Measurements from ENCODE around the gene KDELR3. TPM values are rescaled to one million over a fixed set of nuclear protein-coding genes. Genes with fewer than 3 reads are reported as not detected.

KDELR3 gene
- total RNA-seq, 1 donor from 2014 or later, result 32.9 TPM

GRCh38 chr22:38437416-38437815 is 30.5 kb upstream of the KDELR3 start:
- no peak for DNase-seq (ENCODE audit: low read depth in 2 of 2)

DNA sequence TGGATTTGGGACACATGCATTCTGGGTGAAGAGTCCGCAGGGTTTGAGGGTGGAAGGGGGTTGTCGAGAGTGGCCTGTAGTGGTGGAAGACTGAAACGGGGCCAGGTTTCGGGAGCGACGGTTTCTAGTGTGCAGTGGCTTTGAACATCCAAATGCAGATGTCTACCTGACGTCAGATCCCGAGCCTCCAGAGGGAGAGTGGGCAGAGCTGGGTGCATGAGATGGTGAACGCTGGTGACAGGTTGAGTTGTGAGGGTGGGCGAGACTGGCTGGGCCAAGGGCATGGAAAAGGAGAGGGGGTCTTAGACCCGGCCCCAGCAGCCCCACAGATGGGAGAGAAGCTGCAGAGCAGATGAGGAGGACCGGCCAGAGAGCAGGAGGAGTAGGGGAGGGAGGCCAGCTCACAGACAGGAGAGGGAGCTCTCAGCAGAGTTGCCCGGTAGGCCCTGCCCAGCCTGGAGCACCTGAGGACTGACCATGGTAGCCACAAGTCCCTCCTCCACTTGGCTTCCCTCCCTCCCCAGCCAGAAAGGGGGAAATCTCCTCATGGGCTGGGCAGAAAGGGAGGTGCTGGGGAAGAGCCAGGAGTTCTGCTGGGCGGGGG is 27.0 kb upstream of the KDELR3 start:
- DNase-seq (ENCODE audit: low read depth in 2 of 2), result no peak

GRCh38 chr22:38441620-38442287 is 26.1 kb upstream of the KDELR3 start:
- DNase-seq (ENCODE audit: low read depth in 2 of 2), result no peak

- no peak for DNase-seq (ENCODE audit: low read depth in 2 of 2)
Measured at GRCh38 chr22:38442967-38443627, 24.8 kb upstream of the KDELR3 start.

- no peak for DNase-seq (ENCODE audit: low read depth in 2 of 2)
Measured at GRCh38 chr22:38443628-38444521, 24.0 kb upstream of the KDELR3 start.

DNA sequence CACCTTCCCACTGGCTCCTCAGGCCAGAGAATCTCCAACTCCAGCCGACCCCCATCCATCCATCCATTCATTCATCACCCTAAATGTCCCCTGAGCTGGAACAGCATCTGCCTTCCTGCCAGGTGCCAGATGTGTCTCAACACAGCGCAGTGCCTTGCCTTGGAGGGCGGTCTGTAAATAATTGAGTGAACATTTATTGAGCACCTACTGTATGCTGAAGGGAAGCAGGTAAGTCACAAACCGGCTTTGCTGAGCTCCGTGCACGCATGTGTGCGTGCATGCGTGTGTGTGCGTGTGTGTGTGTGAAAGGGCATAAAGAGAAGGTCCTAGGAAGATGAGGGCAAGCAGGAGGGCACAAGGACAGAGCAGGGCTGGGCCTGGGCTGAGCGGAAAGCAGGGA is 23.1 kb upstream of the KDELR3 start:
- DNase-seq (ENCODE audit: low read depth in 2 of 2), result no peak

DNA sequence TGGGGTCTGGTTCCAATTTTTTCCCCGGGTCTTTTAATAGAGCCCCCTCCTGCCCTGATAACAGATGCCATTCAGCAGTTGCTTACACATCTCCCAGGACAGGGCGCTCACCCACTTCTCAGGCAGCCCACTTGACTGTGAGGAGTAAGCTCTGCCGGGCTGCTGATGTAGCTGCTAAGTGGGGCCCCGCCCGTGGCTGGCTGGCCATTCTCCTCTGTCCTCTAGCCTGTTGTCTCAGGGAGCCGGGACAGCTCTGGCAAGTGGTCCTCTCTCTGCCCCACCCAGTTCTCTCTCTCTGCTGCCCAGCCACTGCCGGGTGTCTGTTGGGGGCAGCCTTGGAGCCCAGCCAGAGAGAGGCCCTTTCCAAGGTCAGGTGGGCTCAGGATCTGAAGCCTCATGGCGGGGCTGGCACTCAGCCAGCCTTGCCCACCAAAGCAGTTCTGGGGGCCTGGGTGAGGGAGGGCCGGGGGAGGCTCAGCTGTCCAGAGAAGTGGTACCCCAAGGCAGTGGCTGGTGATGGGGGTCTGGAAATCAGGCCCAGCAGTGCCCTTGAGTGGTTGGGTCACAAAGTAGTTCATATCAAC is 21.8 kb upstream of the KDELR3 start:
- no peak for DNase-seq (ENCODE audit: low read depth in 2 of 2)

DNA sequence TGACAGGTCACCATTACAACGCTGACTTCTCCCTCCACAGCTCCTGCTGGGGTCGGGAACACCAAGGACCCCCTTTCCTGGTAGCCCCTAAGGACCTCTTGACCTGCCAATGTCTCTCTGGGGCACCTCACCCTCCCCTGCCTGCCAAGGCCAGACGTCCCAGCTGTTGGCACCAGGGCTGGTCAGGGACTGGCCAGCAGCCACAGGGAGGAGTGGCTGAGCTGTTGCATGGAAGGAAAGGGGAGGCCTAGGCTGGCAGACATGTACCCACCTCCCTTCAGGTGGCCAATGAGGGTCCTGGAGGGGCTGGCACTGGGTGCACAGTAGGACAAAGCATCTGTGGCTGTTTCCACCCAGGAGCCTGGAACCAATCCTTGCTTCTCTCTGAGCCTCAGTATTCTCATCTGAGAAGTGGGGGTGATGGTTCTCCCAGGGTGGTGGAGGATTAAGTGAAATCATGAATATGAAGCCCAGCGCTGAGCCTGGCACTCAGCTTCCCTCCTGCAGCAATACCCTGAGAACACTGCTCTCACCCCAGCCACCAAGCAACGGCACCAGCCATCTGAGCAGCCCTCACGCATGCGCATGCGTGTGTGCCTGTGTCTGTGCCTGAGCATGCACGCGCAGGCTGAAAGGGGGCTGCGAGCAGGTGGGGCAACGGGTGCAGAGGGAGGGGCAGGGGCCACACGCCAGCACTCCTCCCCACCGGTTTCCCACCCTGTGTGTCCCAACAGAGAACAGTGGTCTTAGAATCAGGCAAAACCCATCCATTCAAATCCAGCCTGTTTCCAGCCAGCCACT is 18.8 kb upstream of the KDELR3 start:
- DNase-seq (ENCODE audit: low read depth in 2 of 2), result no peak

DNA sequence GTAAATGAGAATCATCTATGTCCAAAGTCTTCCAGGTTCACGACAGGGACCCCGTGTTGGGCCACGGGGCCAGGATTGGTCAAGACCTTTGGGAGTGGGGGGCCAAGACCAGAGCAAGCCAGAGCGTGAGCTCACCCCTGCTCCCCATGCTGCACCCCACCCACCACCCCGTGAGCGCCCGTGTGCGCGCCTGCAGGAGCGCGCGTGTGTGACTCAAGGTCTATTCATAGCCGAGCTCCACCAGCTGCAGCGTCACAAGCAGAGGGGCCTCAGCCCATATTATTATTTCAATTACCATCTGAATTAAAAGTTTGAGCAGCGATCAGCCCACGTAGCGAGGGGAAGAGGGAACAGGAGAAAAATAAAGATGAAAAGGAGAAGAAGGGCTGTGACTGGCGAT is 18.1 kb upstream of the KDELR3 start:
- DNase-seq (ENCODE audit: low read depth in 2 of 2), result no peak

DNA sequence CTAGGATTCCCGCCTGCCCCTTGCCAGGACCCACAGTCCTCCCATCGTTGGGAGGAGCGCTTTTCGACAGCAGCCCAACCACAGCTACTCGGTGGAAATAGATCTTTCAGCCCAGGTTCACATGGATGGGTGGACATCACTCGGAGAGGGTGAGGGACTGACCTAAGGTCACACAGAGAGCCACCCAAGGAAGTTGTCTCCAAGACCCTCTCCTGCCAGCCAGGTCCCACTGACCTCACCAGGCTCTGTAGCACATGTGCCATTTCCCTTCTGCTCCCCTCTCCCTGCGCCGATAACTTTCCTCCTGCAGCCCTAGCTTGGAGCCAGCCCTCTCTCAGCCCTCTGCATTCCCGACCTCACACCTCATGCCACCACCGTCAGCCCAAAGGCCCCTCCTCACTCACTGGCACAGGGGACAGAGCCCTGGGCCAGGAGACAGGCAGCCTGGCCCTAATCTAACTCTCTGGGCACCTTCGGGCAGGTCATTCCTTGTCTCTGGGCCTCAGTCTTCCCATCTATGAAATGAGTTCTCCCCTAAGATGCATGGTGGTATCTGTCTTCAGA is 17.6 kb upstream of the KDELR3 start:
- no peak for DNase-seq (ENCODE audit: low read depth in 2 of 2)

- DNase-seq (ENCODE audit: low read depth in 2 of 2), result no peak
Measured at GRCh38 chr22:38451404-38451803, 16.5 kb upstream of the KDELR3 start.

DNA sequence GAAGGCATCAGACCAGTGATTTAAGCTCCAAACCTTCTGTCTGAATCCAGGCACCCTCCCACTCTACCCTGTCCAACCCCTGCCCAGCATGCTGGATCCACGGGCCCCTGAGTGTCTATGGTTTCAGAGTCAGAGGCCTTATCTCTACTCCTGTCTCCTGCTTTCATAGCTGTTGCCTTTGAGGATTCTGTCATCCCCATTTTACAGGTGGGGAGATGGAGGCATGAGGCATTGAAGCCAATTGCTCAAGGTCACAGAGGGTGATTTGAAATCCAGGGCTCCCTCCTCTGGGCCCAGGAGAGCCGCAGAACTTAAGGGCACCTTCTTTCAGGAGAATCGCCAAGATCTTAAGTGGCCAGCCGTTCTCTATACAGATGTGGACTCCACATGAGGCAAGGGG is 16.0 kb upstream of the KDELR3 start:
- no peak for DNase-seq (ENCODE audit: low read depth in 2 of 2)

GRCh38 chr22:38452373-38453065 is 15.4 kb upstream of the KDELR3 start:
- no peak for DNase-seq (ENCODE audit: low read depth in 2 of 2)

DNA sequence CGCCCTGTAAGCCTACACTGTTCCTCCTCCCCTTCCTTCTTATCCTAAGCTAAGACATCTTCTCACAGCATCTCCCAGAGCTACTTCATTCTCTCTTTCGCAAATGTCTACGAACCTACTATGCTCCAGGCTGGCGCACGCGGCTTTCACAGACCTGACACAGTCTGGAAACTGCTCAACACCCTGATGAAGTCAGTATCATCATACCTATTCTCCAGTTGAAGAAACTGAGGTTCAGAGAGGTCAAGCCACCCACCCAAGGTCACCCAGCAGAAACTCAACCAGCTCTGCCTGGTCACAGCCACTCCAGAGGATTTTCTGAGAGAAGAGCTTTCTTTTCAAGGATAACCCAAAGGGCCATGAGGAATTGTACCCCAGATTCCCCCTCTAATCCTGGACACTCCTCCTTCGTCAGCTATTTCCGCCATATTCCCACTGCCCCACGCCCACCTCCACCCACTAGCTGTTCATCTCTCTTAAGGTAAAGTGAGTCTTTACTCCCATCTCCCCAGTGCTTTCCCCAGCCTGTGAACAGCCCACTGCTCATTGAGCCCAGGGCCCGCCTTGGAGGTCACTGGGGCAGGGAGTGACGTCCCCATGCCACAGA is 14.7 kb upstream of the KDELR3 start:
- no peak for DNase-seq (ENCODE audit: low read depth in 2 of 2)

- no peak for DNase-seq (ENCODE audit: low read depth in 2 of 2)
Measured at GRCh38 chr22:38453996-38454352, 13.9 kb upstream of the KDELR3 start.

DNA sequence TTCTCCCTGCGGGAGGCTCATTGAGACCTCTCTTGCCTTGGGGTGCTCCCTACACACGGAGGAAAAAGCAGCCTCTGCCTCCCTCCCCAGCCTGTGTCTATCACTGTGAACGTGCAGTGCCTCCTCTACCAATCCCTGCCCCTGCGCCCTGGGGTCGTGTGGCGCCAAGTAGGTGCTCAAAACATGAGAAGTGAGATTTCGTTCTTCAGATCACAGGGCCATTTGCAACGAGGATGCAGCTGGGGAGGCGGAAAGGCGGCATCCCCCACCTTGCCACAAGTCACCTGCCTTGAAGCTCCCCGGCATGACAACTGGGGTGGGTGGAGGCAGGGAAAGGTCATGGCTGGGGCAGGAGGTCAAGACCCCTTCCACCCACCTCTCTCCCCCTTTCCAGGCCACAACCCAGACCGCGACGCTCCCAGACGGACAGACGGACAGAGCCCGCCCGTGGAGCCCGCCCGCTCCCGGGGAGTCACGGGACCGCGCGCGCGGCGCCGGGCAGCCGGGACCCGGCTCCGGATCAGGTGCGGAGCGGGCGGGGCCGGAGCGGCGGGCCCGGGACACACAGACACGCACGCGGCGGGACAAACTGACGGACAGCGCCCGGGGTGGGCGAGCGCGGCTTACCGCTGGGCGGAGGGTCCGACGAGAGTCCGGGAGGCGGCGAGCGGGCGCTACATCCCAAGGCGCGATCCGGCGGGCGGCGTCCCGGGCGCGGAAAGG is 13.4 kb upstream of the KDELR3 start:
- no peak for DNase-seq (ENCODE audit: low read depth in 2 of 2)

DNA sequence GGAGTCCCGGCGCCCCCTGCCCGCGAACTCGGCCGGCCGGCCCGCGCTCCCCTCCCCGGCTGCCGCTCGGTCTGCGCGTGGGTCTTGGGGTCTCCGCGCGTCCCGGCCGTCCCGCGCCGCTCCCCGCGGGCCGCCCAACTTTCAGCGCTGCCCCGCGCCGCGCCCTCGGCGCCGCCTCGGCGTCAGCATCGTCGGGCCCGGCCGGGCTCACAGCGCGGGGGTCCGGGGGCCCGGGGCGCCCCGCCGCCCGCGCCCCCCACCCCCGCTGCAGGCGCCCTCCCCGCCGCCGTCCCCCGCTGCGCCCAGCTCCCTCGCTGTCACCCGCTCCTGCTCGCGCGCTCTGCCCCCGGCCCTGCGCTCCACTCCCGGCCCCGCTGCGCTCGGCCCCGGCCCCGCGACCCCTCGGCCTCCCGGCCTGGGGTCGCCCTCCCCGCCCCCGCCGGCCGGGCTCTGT is 12.8 kb upstream of the KDELR3 start, which contains the start of gene KCNJ4:
TSS of gene KCNJ4 (minus strand) at position 124 of the 454 bp plus-strand sequence. CDS start 27,067 bp downstream, outside the sequence.
- DNase-seq (ENCODE audit: low read depth in 2 of 2), result no peak

GRCh38 chr22:38455530-38456271 is 12.2 kb upstream of the KDELR3 start:
- peak in 1 of 2 donors; percentile 30 for DNase-seq (ENCODE audit: low read depth in 2 of 2)

All from dermis microvascular lymphatic vessel endothelial cell (primary cell).